Activated B cell treated with CpG ODN at 0.5 μM for 24 hours (primary cell): Measurements from ENCODE around the gene BPHL. TPM values are rescaled to one million over a fixed set of nuclear protein-coding genes. Genes with fewer than 3 reads are reported as not detected.
"Not testable (repeated sequence)": the region's sequence is repeated elsewhere in the genome, so short reads cannot be mapped to it uniquely, and the experiment has no call there.

Experiments used
- ATAC-seq: fragments of 200-7000 bp; cut with Tn5 transposase; one replicate; pipeline ENCODE4 v1.10.0; 2021; ENCODE audit warnings: low read depth, mild to moderate bottlenecking, moderate library complexity
- CTCF ChIA-PET: fragments of 350-600 bp; sonication (Branson Sonifier 250); formaldehyde crosslinking; loops from one replicate; lab custom pipeline; 2021; ENCODE audit warnings: antibody characterized with exemption; lab: Charles Lee
- POLR2A ChIA-PET: fragments of 350-600 bp; sonication (Branson Sonifier 250); formaldehyde crosslinking; loops from one replicate; lab custom pipeline; 2021; ENCODE audit warnings: antibody characterized with exemption; lab: Charles Lee
- DNase-seq: peaks from one replicate; pipeline ENCODE4 v3.0.0; 2022
- H3K27ac Mint-ChIP-seq: one replicate; pipeline ENCODE4 v1.8.0; 2020; ENCODE audit warnings: mixed read lengths
- H3K27me3 Mint-ChIP-seq: one replicate; pipeline ENCODE4 v1.8.0; 2021; ENCODE audit warnings: mixed read lengths
- H3K36me3 Mint-ChIP-seq: one replicate; pipeline ENCODE4 v1.8.0; 2021; ENCODE audit warnings: low read depth, mixed read lengths
- H3K4me1 Mint-ChIP-seq: one replicate; pipeline ENCODE4 v1.8.0; 2021; ENCODE audit warnings: mixed read lengths
- H3K4me3 Mint-ChIP-seq: one replicate; pipeline ENCODE4 v1.8.0; 2020; ENCODE audit warnings: mild to moderate bottlenecking, mixed read lengths
- H3K9me3 Mint-ChIP-seq: one replicate; pipeline ENCODE4 v1.8.0; 2020; ENCODE audit warnings: mixed read lengths
- CTCF ChIP-seq: fragments of 200-600 bp; IDR thresholded peaks from one replicate; pipeline ENCODE4 v1.8.0; 2022; ENCODE audit warnings: antibody characterized with exemption, mild to moderate bottlenecking
- intact Hi-C: fragments of 100-400 bp; cut with micrococcal nuclease; formaldehyde crosslinking; loops from one replicate; pipeline ENCODE4 v1.15.1; 2024
- total RNA-seq: library from RNA; stranded (reverse); gene quantifications from 2 replicates; pipeline ENCODE4 v1.2.3, GENCODE V29; 2022

Gene BPHL
- total RNA-seq, 1 donor from 2014 or later: 10.5 TPM

DNA sequence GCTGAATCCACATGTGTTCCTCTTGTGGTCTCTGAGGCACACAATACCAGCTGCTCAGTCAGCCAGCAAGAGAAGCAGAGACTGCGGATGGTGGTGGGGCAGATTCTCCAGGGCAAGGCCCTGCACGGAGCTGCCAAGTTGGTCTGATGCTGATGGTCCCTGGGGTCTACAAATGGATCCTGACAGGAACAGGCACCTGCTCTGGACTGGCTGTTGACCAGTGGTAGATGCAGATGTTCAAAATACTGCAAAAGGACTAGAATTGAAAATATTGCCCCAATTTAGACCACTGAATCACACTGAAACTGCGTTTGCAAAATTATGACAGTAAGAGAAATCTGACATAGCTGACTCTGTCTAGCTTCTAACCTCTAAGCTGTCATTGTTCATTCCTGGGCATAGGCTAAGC lies 68.5 kb downstream of the BPHL start:
- Mint-ChIP-seq H3K36me3 (no peaks in the 10 kb centered on the region), H3K4me3 (no peak overlapping the region), H3K27ac (no peak overlapping the region), H3K4me1 (no peaks in the 10 kb centered on the region), H3K27me3 (peaks cover 12% of the 10 kb centered on the region), H3K9me3 (no peaks in the 10 kb centered on the region)
- ChIA-PET CTCF (interaction anchor here (1.1 kb wide), 1 partner anchor 30 kb away, joined by 3 read pairs; the partner anchor contains the start of gene TUBB2A), POLR2A (no interaction called here)
- no peak for TF ChIP-seq CTCF
- DNase-seq (no peak), ATAC-seq (no peak)
- intact Hi-C loops: no loop called here

GRCh38 chr6:3188262-3188661 lies 69.8 kb downstream of the BPHL start:
- Mint-ChIP-seq H3K27me3 (peaks cover 12% of the 10 kb centered on the region), H3K9me3 (no peaks in the 10 kb centered on the region), H3K36me3 (no peaks in the 10 kb centered on the region), H3K27ac (no peak overlapping the region), H3K4me1 (no peaks in the 10 kb centered on the region), H3K4me3 (no peak overlapping the region)
- ATAC-seq (no peak), DNase-seq (no peak)
- no peak for TF ChIP-seq CTCF
- ChIA-PET POLR2A (no interaction called here), CTCF (no interaction called here)
- intact Hi-C loops: no loop called here

DNA sequence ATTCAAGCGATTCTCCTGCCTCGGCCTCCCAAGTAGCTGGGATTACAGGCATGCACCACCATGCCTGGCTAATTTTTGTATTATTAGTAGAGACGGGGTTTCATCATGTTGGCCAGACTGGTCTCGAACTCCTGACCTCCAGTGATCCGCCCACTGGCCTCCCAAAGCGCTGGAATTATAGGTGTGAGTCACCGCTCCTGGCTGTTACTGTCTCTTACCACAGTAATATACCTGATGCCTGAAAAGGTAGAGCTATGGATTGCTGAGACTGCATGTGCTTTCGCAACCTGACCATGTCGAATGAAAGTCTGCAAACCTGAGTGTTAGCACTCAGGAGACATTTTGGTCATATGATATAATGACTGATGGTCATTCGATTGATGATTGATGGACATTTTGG lies 70.7 kb downstream of the BPHL start:
- intact Hi-C loops, H3K27ac Mint-ChIP-seq, H3K36me3 Mint-ChIP-seq, ATAC-seq, H3K27me3 Mint-ChIP-seq, H3K4me3 Mint-ChIP-seq, POLR2A ChIA-PET, H3K4me1 Mint-ChIP-seq, CTCF ChIA-PET, DNase-seq, H3K9me3 Mint-ChIP-seq: not testable (repeated sequence)

DNA sequence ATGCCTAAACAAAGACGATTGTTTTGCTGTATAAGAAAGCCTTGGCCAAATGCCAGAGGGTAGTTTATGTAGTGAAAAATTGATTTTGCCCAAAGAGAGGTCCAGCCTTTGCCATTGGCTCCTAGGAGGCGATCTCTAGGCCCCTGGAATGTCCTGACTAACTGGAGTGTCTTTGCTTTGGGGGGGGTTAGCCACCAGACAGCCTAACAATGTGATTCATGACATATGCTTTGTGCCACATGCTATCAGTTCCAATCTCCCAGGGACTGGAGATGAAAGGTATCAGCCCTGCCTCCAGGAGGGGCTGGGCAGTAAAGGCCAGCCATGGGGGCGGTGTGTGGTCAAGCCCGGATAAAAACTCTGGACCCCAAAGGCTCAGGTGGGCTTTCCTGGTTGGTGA lies 71.5 kb downstream of the BPHL start:
- CTCF ChIA-PET: no interaction called here
- TF ChIP-seq CTCF: no peak
- Mint-ChIP-seq H3K9me3 (no peaks in the 10 kb centered on the region), H3K4me1 (no peaks in the 10 kb centered on the region), H3K4me3 (no peak overlapping the region), H3K36me3 (no peaks in the 10 kb centered on the region), H3K27ac (no peak overlapping the region), H3K27me3 (peaks cover 7% of the 10 kb centered on the region)
- intact Hi-C loops: no loop called here
- no peak for DNase-seq
- POLR2A ChIA-PET: no interaction called here
- no peak for ATAC-seq

DNA sequence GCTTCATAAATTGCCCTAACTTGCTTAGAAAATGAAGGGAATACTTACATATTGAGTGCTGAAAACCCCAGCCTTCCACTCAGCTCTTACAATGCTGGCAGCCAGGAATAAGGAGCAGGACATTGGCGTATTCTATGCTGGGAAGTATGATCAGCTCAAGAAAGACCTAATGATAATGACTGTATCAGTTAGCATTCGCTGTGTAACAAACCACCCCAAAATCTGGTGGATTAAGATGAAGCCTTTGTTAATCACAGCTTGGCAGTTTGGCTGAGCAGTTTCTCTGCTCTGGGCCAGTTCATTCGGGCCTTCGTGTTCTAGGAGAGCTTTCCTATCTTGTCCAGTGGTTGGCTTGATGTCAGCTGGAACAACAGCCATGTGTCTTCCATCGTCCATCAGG lies 72.3 kb downstream of the BPHL start:
- DNase-seq (no peak), ATAC-seq (no peak)
- Mint-ChIP-seq H3K4me1 (no peaks in the 10 kb centered on the region), H3K4me3 (no peak overlapping the region), H3K27me3 (peaks cover 7% of the 10 kb centered on the region), H3K27ac (no peak overlapping the region), H3K9me3 (no peaks in the 10 kb centered on the region), H3K36me3 (no peaks in the 10 kb centered on the region)
- TF ChIP-seq CTCF: no peak
- POLR2A ChIA-PET: no interaction called here
- intact Hi-C loops: no loop called here
- CTCF ChIA-PET: no interaction called here
